SK-N-MC (cell line): Measurements from ENCODE around the gene LRRC56.

ENCODE experiments used
- DNase-seq: peaks from one replicate; pipeline ENCODE4 v3.0.0-alpha.2; 2011; ENCODE audit warnings: low read depth, low spot score
- H3K27ac ChIP-seq: fragments of 200-600 bp; sonication (generic); 2 replicates; pipeline ENCODE4 v1.5.1; 2016; ENCODE audit warnings: mixed run types
- H3K36me3 ChIP-seq: fragments of 200-600 bp; sonication (generic); 2 replicates; pipeline ENCODE4 v1.6.1; 2017; ENCODE audit warnings: antibody characterized with exemption, low read length, mixed read lengths; ENCODE audit not compliant: insufficient read depth
- H3K4me3 ChIP-seq: fragments of 200-600 bp; sonication (generic); 2 replicates; pipeline ENCODE4 v1.5.1; 2016
- H3K9ac ChIP-seq: fragments of 200-600 bp; sonication (generic); 2 replicates; pipeline ENCODE4 v1.8.0; 2017; ENCODE audit warnings: mixed run types, mixed read lengths; ENCODE audit not compliant: insufficient read length
- H3K9me3 ChIP-seq: fragments of 200-600 bp; sonication (generic); 2 replicates; pipeline ENCODE4 v1.6.1; 2017; ENCODE audit warnings: low read depth, mild to moderate bottlenecking, antibody characterized with exemption, low read length, moderate library complexity, mixed read lengths
- EZH2 ChIP-seq: fragments of 200-600 bp; sonication (generic); IDR thresholded peaks from one replicate; pipeline ENCODE4 v1.6.1; 2017; ENCODE audit warnings: antibody characterized with exemption
- FOXP2 ChIP-seq: optimal IDR thresholded peaks from 2 replicates; pipeline ENCODE3; 2011; ENCODE audit warnings: mild to moderate bottlenecking, moderate library complexity; ENCODE audit not compliant: insufficient read depth; ENCODE audit errors: extremely low read length, control extremely low read depth
- POLR2AphosphoS5 ChIP-seq: IDR thresholded peaks from 2 replicates; pipeline ENCODE4 v1.6.1; 2012; ENCODE audit warnings: mild to moderate bottlenecking, low read depth, low read length, borderline replicate concordance

LRRC56 gene

GRCh38 chr11:532986-533585, 4.2 kb upstream of the LRRC56 start:
- Histone ChIP-seq H3K4me3 (no peak overlapping the region), H3K9me3 (no peaks in the 10 kb centered on the region), H3K27ac (no peak overlapping the region), H3K9ac (no peak overlapping the region), H3K36me3 (peaks cover 16% of the 10 kb centered on the region; the same call in 1 of the 2 replicates)
- no peak for DNase-seq
- TF ChIP-seq FOXP2 (no peak), EZH2 (no peak), POLR2AphosphoS5 (no peak)

- H3K9ac ChIP-seq = peak overlapping the region; percentile 80
- peaks cover 16% of the 10 kb centered on the region; the same call in 1 of the 2 replicates for H3K36me3 ChIP-seq
- DNase-seq = no peak
Measured at GRCh38 chr11:533586-534395, 3.5 kb upstream of the LRRC56 start.

GRCh38 chr11:534396-535209, 2.7 kb upstream of the LRRC56 start:
- H3K27ac ChIP-seq = peak overlapping the region; percentile 26; the same call in 1 of the 2 replicates
- DNase-seq = no peak
- H3K36me3 ChIP-seq = peaks cover 16% of the 10 kb centered on the region; the same call in 1 of the 2 replicates
- TF ChIP-seq POLR2AphosphoS5 = no peak
- no peak for TF ChIP-seq FOXP2
- no peak for TF ChIP-seq EZH2
- peak overlapping the region; percentile 80 for H3K9ac ChIP-seq
- peak overlapping the region; percentile 81 for H3K4me3 ChIP-seq
- no peaks in the 10 kb centered on the region for H3K9me3 ChIP-seq

More at GRCh38 chr11:533586-534395, 3.5 kb upstream of the LRRC56 start:
- Histone ChIP-seq H3K27ac (no peak overlapping the region), H3K9me3 (no peaks in the 10 kb centered on the region), H3K4me3 (peak overlapping the region; percentile 81)
- TF ChIP-seq FOXP2 (no peak), POLR2AphosphoS5 (no peak), EZH2 (no peak)

DNA sequence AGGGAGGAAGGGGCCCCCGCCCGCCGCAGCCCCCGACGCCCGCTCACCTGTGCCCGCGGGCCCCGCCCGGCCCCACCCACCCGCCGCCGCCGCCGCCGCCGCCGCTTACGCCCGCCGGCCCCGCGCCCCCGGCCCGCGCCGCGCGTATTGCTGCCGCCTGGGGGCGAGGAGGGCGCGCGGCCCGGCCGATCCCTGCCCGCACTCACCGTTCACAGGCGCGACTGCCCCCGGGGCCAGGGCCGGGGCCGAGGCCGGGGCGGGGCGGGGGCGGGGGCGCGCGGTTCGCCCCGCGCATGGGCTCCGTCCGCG, 2.2 kb upstream of the LRRC56 start:
- Histone ChIP-seq H3K9ac (peak overlapping the region; percentile 80), H3K4me3 (peak overlapping the region; percentile 81)

DNA sequence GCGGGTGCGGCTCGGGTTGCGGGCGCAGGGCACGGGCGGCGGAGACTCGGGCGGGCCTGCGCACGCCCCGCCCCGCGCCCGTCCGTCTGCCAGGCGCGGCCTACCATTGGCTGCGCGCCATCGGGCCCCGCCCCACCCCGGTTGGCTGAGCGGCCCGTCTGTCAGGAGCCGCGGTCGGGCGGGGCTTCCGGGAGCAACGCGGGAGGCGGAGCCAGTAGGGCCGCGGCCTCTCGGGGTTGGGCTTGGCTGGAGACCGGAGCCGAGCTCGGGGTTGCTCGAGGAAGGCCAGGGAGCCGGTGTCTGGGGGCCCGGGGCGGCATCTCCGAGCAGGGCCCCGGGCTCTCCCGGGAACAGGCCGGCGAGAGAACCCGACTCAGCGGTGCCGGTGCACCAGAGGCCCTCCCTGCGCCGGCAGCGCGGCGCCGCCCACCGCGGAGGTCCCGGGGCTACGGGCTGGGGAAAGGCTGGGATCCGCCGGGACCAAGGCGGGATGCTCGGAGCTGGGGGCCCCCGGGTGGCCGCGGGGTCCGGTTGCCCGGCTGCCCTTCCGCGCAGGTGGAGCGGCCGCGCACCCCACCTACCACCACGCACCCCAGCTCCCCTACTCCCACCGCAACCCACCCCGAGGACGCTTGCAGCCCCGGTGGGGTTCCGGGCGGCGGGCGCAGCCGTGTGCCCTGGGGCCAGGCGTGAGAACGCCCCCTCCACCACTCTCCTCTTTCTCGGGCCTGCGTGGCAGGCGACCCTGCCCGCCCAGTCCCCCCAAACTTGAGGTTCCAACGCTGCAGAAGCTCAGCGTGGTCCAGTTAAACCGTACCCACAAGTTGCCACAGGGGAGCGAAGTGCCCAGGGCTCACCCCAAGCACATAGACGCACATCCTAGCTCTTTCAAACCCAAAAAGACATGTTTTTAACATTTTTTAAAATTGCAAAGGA, 1.5 kb upstream of the LRRC56 start, which contains the start of gene HRAS:
HRAS (minus strand) TSS at position 58 of the 936 bp plus-strand sequence.
- Histone ChIP-seq H3K36me3 (peaks cover 16% of the 10 kb centered on the region; the same call in 1 of the 2 replicates), H3K4me3 (peak within 1 kb of the TSS; percentile 89), H3K9ac (peak within 1 kb of the TSS; percentile 80), H3K9me3 (no peaks in the 10 kb centered on the region), H3K27ac (peak within 1 kb of the TSS; percentile 86)
- DNase-seq = peak; percentile 37
- no peak for TF ChIP-seq EZH2
- TF ChIP-seq POLR2AphosphoS5 = peak; percentile 91

More for the DNA sequence above, 2.2 kb upstream of the LRRC56 start:
- H3K27ac ChIP-seq = no peak overlapping the region
- TF ChIP-seq POLR2AphosphoS5 = no peak
- TF ChIP-seq EZH2 = no peak
- TF ChIP-seq FOXP2 = no peak
- DNase-seq = no peak
- H3K9me3 ChIP-seq = no peaks in the 10 kb centered on the region
- peaks cover 16% of the 10 kb centered on the region; the same call in 1 of the 2 replicates for H3K36me3 ChIP-seq

GRCh38 chr11:537622-538430, 499 bp downstream of the LRRC56 start:
- no peak overlapping the region for H3K9ac ChIP-seq
- peak overlapping the region; percentile 42 for H3K27ac ChIP-seq
- no peak for DNase-seq

More at GRCh38 chr11:537622-538430, 499 bp downstream of the LRRC56 start:
- Histone ChIP-seq H3K4me3 (peak overlapping the region; percentile 76), H3K9me3 (no peaks in the 10 kb centered on the region), H3K36me3 (peaks cover 8% of the 10 kb centered on the region; the same call in 1 of the 2 replicates)
- TF ChIP-seq FOXP2 (no peak), EZH2 (no peak), POLR2AphosphoS5 (no peak)
